Erythroblast (primary cell): ENCODE results near the gene RICTOR.

Experiments used
- DNase-seq, 2 experiments: peaks; one replicate each; lab custom pipeline; 2025; lab: John Stamatoyannopoulos, UW
- GATA1 ChIP-seq: IDR thresholded peaks from 2 replicates; pipeline ENCODE4 v1.6.1; 2011; ENCODE audit warnings: low read depth, mild to moderate bottlenecking, control low read depth, low read length, moderate library complexity
- POLR2A ChIP-seq: IDR thresholded peaks from 2 replicates; pipeline ENCODE4 v1.6.1; 2011; ENCODE audit warnings: mild to moderate bottlenecking, low read length

RICTOR gene

DNA sequence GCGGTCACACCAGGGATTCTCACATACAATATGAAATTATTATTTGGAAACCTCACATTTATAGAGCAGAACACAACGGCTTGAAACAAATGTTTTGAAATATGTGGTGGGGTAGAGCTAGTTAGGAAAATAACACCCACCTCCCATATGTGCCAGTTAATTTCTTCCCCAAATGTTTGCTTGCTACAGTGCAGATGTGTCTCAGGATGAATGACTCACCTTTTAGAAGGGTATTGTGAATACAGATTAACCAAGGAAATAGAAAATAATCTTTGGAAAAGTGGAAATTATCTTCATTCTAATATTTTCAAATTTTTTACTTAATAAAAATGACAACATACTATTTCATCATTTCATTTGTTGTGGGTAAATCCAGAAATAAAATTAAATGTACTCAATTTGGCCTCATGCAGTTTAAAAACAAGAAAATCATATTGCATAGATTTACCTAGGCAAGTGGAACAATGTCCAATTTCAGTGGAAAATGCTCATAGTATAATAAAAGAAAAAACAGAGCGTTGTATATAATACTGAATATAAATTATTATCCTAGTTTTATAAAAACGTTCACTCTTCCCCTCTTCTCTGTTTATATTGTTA is 39.3 kb upstream of the RICTOR start:
- TF ChIP-seq POLR2A (no peak), GATA1 (no peak)
- no peak for DNase-seq

DNA sequence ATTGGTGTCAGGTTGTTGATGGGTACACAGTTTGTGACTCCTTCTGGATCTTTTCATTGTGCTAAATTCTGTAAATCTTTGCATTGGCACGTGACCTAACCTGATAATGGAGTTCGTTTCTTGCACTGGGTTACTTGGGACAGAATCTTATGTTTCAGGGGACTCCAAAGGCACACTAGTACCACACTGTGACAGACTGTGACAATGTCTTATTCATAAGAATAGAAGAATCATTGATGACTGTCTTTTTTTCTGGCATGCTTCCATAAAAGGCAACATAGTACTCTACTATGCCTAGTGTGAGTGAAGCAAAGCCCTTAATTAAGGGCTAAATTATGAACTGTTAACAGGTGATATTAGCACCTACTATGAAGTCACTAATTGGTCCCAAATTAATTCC is 35.4 kb upstream of the RICTOR start:
- TF ChIP-seq POLR2A (no peak), GATA1 (no peak)
- no peak for DNase-seq

DNA sequence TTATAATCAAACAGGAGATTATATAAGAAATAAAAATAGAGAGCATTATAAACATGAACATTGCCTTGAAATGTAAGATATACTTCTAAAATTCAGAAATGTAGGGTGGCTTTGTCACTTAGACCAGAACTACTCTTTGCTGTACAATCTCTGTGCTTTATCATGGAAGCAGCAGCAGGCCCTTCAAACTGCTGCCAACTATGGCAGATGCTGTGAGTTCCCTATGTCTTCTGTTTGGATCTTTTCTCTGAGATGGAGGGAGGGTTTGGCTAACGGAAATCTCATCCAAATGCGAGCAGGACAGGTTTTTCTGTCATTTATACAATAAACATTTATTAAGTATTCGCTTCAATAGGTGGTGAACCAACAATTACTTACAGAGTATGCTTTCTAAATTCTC is 34.8 kb upstream of the RICTOR start:
- TF ChIP-seq POLR2A (no peak), GATA1 (no peak)
- DNase-seq, result peak in 1 of 2 experiments; percentile 14

DNA sequence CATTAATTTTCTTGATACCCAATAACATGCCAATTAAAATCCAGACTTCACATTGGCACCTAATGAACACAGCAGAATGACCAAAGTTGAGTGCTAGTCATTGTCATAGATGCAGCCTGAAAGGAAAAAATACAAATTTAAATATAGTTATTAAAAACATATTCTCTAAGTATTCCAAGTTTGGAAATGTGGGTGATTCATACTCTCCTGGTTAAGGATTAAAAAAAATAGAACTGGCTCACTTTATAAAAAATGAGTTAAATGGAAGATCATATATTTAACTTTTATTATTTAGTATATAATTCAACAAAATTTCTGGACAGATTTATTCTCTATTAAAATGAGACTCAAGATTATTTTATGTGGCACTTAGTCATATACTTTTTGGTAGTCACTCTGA is 33.2 kb upstream of the RICTOR start:
- TF ChIP-seq POLR2A (no peak), GATA1 (no peak)

DNA sequence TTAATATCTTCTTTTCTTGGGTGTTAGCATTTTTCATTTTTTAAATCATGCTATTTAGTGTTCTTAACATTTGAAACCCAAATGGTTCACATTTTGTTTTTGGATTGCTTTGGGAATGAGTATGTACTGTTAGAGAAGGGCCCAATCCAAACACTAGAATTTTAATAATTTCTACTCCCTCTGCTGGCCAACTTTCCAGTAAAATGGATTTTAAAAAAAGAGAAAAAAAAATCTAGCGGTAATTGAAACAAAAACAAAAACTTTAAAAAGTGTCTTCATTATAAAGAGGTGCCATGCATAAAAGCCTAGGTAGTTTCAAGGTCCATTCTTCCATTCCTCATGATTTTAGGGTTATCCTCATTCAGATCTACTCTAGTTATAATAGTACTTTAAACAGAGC is 32.1 kb upstream of the RICTOR start:
- peak in 1 of 2 experiments; percentile 14 for DNase-seq

More for the DNA sequence above, 33.2 kb upstream of the RICTOR start:
- no peak for DNase-seq

DNA sequence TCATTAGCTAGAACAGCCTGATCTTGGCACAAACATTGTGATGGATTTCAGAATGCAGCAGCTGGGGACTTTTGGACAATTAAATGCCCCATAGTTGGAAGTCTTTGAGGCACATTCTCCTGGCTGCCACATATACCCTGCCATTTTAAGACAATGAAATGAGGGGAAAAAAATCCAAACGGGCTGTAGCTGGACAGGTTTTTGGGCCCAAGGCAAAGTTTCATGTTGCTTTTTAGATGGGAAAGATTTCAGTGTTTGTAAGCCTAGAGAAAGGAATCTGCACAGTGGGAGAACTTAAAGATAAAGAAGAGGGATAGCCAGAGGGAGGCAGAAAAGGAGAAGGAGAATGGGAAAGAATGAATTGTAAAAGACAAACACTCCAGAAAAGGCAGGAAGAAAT is 30.0 kb upstream of the RICTOR start:
- no peak for TF ChIP-seq POLR2A
- no peak for TF ChIP-seq GATA1
- no peak for DNase-seq

More for the DNA sequence above, 32.1 kb upstream of the RICTOR start:
- TF ChIP-seq POLR2A (no peak), GATA1 (no peak)

DNA sequence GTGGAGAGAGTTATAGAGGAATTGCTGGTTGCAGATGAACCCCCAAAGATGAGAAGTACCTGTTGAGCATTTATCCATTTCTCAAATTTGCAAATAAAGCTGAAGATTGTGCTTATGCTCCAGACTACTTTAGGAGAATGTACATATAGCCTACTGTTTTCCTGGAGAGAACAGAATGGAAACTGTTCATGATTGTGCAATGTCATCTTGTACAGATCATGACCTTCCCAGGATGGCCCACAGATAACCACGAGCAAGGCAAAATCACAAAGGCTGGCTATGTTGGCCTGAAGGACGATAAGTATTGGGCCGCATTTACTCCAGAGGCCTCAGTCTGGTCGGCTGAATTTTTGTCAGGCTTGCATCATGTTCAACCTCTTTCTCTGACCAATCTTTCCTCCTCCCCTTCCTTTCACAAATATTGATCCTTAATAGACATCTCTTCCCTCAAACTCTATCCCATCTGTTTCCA is 28.5 kb upstream of the RICTOR start:
- no peak for TF ChIP-seq POLR2A
- TF ChIP-seq GATA1, result no peak
- no peak for DNase-seq

DNA sequence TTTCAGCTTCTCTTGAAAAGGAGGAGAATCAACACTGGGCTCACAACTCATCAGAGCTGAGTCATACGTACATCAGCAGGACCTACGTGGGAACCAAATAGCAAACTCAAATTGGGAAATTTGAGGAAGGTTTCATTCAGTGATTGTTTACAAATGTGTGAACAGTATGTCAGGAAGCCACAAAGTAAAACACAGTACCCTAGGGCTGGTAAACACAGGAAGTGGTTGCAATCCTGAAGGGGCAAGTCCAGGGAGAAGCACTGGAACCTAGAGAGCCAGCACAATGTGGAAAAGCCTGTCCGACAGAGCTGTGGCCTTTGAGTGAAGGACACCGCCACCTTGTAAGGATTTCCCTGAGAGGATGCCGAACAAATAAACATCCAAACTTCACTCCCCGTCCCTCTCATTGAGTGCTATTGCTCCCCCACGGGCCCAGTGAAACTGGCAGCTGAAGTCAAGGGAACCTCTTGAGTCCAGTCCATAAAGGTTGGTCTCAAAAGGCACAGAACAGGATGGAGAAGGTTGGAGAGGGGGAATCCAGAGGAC is 26.7 kb upstream of the RICTOR start:
- no peak for TF ChIP-seq GATA1
- no peak for TF ChIP-seq POLR2A
- DNase-seq, result no peak

DNA sequence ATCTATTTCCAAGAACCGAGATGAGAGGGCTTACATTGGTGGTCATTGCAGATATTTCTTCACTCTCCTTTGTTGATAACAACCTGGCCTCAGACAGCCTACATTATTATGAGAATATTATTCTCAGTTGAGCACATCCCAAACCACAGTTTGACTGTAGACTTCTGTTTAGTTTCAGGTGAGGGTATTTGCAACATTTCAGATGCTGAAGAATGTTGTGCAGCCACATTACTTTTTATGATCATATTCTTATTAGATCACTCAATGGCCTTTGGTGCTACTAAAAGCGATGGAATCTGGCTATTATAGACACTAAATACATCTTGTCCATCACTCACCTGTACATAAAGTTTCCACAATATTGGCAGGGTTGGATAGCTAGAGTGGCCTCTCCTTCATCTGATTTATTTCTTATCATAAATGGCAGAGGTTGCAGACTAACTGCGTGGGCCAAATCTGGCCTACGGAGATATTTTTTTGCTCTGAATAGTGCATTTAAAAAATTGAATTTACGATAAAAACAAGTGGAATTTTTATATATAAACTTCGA is 26.2 kb upstream of the RICTOR start:
- TF ChIP-seq GATA1 (no peak), POLR2A (no peak)
- no peak for DNase-seq

DNA sequence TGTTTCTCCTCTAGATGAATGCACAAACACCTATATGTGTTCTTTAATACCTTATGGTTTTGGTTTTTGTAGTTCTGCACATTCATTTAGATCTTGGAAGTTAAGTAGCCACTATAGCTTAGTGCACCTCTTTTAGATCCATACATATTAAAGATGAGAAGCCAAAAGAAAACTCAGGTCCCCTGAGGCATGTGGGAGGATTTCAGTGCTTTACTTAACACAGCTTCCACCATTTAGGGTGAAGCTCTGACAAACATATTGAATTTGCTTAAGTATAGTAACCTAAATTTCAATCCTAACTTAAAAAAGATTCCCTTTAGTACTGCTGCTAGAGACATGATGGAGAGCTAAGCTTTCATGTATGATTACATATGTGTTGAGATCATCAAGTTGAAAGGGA is 25.6 kb upstream of the RICTOR start:
- no peak for DNase-seq
- TF ChIP-seq POLR2A (no peak), GATA1 (no peak)

DNA sequence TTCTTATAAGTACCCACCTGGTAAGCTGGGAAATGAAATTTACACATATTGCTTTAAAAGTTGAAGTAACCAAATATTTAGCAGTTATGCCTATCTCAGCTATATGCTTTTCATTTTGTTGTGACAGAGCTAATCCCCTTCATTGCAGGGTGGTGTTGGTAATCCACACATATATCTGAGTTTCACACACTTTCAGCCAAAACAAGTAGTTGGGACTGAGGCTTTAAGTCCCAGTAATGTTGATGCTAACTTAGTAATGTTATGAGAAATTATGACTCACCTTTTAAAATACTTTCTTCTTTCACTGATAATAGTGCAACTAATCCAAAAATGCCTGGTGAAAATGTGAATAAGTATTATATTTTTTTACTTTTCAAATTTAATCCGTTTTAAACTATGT is 19.2 kb upstream of the RICTOR start:
- no peak for DNase-seq
- TF ChIP-seq POLR2A, result no peak
- no peak for TF ChIP-seq GATA1

DNA sequence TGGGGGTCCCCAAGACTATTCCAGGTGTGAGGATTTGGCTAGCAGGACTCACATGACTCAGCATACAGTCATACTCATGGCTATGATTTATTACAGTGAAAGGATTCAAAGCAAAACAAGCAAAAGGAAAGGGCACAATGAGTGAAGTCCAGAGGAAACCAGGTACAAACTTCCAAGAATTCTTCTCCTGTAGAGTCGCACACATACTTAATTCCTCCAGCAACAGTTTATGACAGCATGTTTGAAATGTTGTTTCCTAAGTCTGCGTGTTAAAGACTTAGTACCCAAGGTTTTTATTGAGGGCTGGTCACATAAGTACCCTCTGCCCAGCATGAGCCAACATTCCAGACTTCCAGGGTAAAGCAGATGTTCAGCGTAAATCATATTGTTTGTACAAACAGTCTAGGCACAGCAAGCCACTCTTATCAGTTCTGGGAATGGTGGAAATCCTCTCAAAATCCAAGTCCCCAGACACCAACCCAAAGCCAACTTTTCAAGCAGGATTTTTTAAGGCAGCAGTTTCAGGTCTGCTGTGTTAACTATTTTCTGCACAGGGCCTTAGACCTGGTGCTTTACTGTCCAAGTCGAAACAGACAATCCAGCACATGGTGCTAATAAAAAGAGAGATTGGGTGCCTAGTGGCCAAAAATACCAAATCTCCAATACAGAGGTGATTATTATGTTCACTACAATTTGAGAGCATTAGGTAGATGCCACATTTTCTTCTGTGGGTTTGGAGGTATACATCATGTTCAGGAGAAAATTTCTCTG is 18.6 kb upstream of the RICTOR start:
- DNase-seq, result no peak
- TF ChIP-seq GATA1 (no peak), POLR2A (no peak)

DNA sequence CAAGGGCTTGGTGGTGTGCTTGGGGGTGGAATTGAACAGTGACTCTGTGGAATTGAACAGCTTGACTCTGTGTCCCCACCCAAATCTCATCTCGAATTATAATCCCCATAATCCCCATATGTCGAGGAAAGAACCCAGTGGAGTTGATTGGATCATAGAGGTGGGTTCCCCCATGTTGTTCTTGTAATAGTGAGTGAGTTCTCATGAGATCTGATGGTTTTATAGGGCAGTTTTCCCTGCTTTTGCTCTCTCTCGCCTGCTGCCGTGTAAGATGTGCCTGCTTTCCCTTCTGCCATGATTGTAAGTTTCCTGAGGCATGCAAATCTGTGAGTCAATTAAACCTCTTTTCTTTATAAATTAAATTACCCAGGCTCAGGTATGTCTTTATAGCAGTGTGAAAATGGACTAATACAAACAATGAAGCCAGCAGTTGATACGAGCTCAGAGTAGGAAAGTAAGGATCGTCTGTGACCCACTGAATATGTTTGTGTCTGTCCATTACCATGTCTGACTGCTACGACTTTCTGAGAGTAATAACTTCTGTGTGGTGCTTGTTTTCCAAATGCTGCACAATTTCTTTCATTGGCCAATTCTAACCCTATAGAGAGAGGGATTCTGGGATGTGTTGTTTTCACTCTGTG is 17.9 kb upstream of the RICTOR start:
- TF ChIP-seq POLR2A (no peak), GATA1 (no peak)
- DNase-seq, result no peak
